IMR-90 (cell line): ENCODE data around the gene EFCC1. TPM values are rescaled to one million over a fixed set of nuclear protein-coding genes. Genes with fewer than 3 reads are reported as not detected.

Source experiments
- ATAC-seq: fragments of 200-7000 bp; cut with Tn5 transposase; 2 replicates; pipeline ENCODE4 v1.9.1; 2020; ENCODE audit warnings: low read depth, mild to moderate bottlenecking, moderate library complexity
- BruUV-seq: library from RNA; stranded (reverse); fragments of 400-500 nt; replicated peaks from 2 replicates; lab custom pipeline; 2021; lab: Mats Ljungman, UMichigan
- CTCF ChIA-PET: fragments of 300-600 bp; formaldehyde crosslinking; extraction: SDS; loops from one replicate; lab custom pipeline; 2021; ENCODE audit warnings: antibody characterized with exemption; lab: Yijun Ruan, JAX
- POLR2A ChIA-PET: fragments of 300-600 bp; sonication (Branson Sonifier 250); formaldehyde crosslinking; loops from one replicate; lab custom pipeline; 2022; ENCODE audit warnings: antibody characterized with exemption; ENCODE audit not compliant: unreplicated experiment; lab: Charles Lee
- DNase-seq: peaks from one replicate; pipeline ENCODE4 v3.0.0; 2013
- H2AFZ ChIP-seq: replicated peaks from 2 replicates; pipeline ENCODE3; 2013; ENCODE audit warnings: low read length, mild to moderate bottlenecking; ENCODE audit not compliant: poor library complexity
- H2AK5ac ChIP-seq: 2 replicates; pipeline ENCODE4 v1.6.1; 2013; ENCODE audit warnings: low read depth, low read length, inconsistent platforms
- H2AK9ac ChIP-seq: replicated peaks from 2 replicates; pipeline ENCODE3; 2013; ENCODE audit warnings: mild to moderate bottlenecking, low read depth, low read length, moderate library complexity; ENCODE audit not compliant: poor library complexity
- H2BK120ac ChIP-seq: 2 replicates; pipeline ENCODE4 v1.6.1; 2013; ENCODE audit warnings: low read depth, low read length, inconsistent platforms
- H2BK15ac ChIP-seq: 3 replicates; pipeline ENCODE4 v1.6.1; 2013; ENCODE audit warnings: low read depth, low read length, inconsistent platforms
- H2BK20ac ChIP-seq: 2 replicates; pipeline ENCODE4 v1.6.1; 2013; ENCODE audit warnings: low read depth, mild to moderate bottlenecking, inconsistent platforms, low read length, moderate library complexity
- H2BK5ac ChIP-seq: 2 replicates; pipeline ENCODE4 v1.6.1; 2013; ENCODE audit warnings: mild to moderate bottlenecking, low read depth, low read length, inconsistent platforms; ENCODE audit not compliant: poor library complexity, severe bottlenecking
- H3K14ac ChIP-seq: replicated peaks from 2 replicates; pipeline ENCODE4 v1.6.1; 2013; ENCODE audit warnings: low read depth, low read length, inconsistent platforms
- H3K18ac ChIP-seq: 2 replicates; pipeline ENCODE4 v1.6.1; 2013; ENCODE audit warnings: low read depth, low read length, control low read depth
- H3K23ac ChIP-seq: 2 replicates; pipeline ENCODE4 v1.6.1; 2013; ENCODE audit warnings: low read depth, low read length, inconsistent platforms
- H3K27ac ChIP-seq: 2 replicates; pipeline ENCODE4 v1.5.1; 2013; ENCODE audit warnings: mild to moderate bottlenecking, control low read depth, low read length; ENCODE audit not compliant: insufficient read depth
- H3K27me3 ChIP-seq: 2 replicates; pipeline ENCODE4 v1.6.1; 2013; ENCODE audit warnings: low read length; ENCODE audit not compliant: control insufficient read depth, insufficient read depth
- H3K36me3 ChIP-seq: 2 replicates; pipeline ENCODE4 v1.6.1; 2013; ENCODE audit warnings: low read length, mixed read lengths; ENCODE audit not compliant: control insufficient read depth, insufficient read depth
- H3K4ac ChIP-seq: 2 replicates; pipeline ENCODE4 v1.6.1; 2013; ENCODE audit warnings: low read depth, low read length, inconsistent platforms
- H3K4me1 ChIP-seq: 2 replicates; pipeline ENCODE4 v1.6.1; 2013; ENCODE audit warnings: low read length, mixed read lengths; ENCODE audit not compliant: control insufficient read depth, insufficient read depth
- H3K4me2 ChIP-seq: 2 replicates; pipeline ENCODE4 v1.6.1; 2013; ENCODE audit warnings: low read depth, mild to moderate bottlenecking, control low read depth, low read length, moderate library complexity
- H3K4me3 ChIP-seq: 2 replicates; pipeline ENCODE4 v1.5.1; 2013; ENCODE audit warnings: low read depth, mild to moderate bottlenecking, control low read depth, low read length, moderate library complexity; ENCODE audit not compliant: insufficient read depth
- H3K56ac ChIP-seq: 2 replicates; pipeline ENCODE4 v1.6.1; 2013; ENCODE audit warnings: low read length, inconsistent platforms; ENCODE audit not compliant: insufficient read depth; ENCODE audit errors: extremely low read depth
- H3K79me1 ChIP-seq, 2 experiments: 2 replicates each; pipeline ENCODE4 v1.6.1; 2013; ENCODE audit warnings: low read length in 2 of 2, inconsistent platforms in 1 of 2, low read depth in 1 of 2
- H3K9ac ChIP-seq: 2 replicates; pipeline ENCODE4 v1.6.1; 2013; ENCODE audit warnings: low read depth, low read length, control low read depth
- H3K9me1 ChIP-seq: 2 replicates; pipeline ENCODE4 v1.6.1; 2013; ENCODE audit warnings: low read length, inconsistent platforms; ENCODE audit not compliant: insufficient read depth
- H3K9me3 ChIP-seq: 2 replicates; pipeline ENCODE4 v1.6.1; 2013; ENCODE audit warnings: low read length; ENCODE audit not compliant: control insufficient read depth, insufficient read depth
- H4K20me1 ChIP-seq: 2 replicates; pipeline ENCODE4 v1.6.1; 2013; ENCODE audit warnings: low read length, inconsistent platforms; ENCODE audit not compliant: insufficient read depth
- H4K5ac ChIP-seq: 2 replicates; pipeline ENCODE4 v1.6.1; 2013; ENCODE audit warnings: mild to moderate bottlenecking, low read depth, low read length, control low read depth
- H4K8ac ChIP-seq, 2 experiments: 2 replicates each; pipeline ENCODE4 v1.6.1; 2013; ENCODE audit warnings: low read depth in 2 of 2, low read length in 2 of 2, control low read depth in 1 of 2, inconsistent platforms in 1 of 2
- H4K91ac ChIP-seq: 2 replicates; pipeline ENCODE4 v1.6.1; 2013; ENCODE audit warnings: low read depth, low read length, inconsistent platforms; ENCODE audit not compliant: insufficient read depth
- BHLHE40 ChIP-seq: fragments of 150-350 bp; IDR thresholded peaks from 2 replicates; pipeline ENCODE4 v1.6.1; 2016; ENCODE audit warnings: mild to moderate bottlenecking, low read depth, low read length
- CEBPB ChIP-seq: IDR thresholded peaks from 2 replicates; pipeline ENCODE4 v1.6.1; 2012; ENCODE audit warnings: low read depth, low read length, improper control_type of control experiment
- CHD1 ChIP-seq: IDR thresholded peaks from 2 replicates; pipeline ENCODE4 v1.6.1; 2012; ENCODE audit warnings: low read depth, low read length, improper control_type of control experiment
- FOS ChIP-seq: fragments of 150-350 bp; IDR thresholded peaks from 2 replicates; pipeline ENCODE4 v1.6.1; 2016; ENCODE audit warnings: low read depth, low read length
- MAFK ChIP-seq: IDR thresholded peaks from 2 replicates; pipeline ENCODE4 v1.6.1; 2012; ENCODE audit warnings: low read depth, low read length, improper control_type of control experiment
- MAZ ChIP-seq: IDR thresholded peaks from 2 replicates; pipeline ENCODE4 v1.6.1; 2012; ENCODE audit warnings: low read depth, mild to moderate bottlenecking, low read length, improper control_type of control experiment, moderate library complexity, borderline replicate concordance
- MXI1 ChIP-seq: IDR thresholded peaks from 2 replicates; pipeline ENCODE4 v1.6.1; 2012; ENCODE audit warnings: low read depth, mild to moderate bottlenecking, low read length, moderate library complexity, borderline replicate concordance
- NFE2L2 ChIP-seq: fragments of 150-350 bp; IDR thresholded peaks from 2 replicates; pipeline ENCODE4 v1.6.1; 2016; ENCODE audit warnings: low read depth, mild to moderate bottlenecking, low read length
- POLR2A ChIP-seq: IDR thresholded peaks from 2 replicates; pipeline ENCODE4 v1.6.1; 2012; ENCODE audit warnings: mild to moderate bottlenecking, low read depth, low read length
- RAD21 ChIP-seq: IDR thresholded peaks from 2 replicates; pipeline ENCODE4 v1.6.1; 2012; ENCODE audit warnings: low read length, improper control_type of control experiment
- RCOR1 ChIP-seq: IDR thresholded peaks from 2 replicates; pipeline ENCODE4 v1.6.1; 2012; ENCODE audit warnings: mild to moderate bottlenecking, low read length, improper control_type of control experiment; ENCODE audit not compliant: insufficient replicate concordance
- RFX5 ChIP-seq: IDR thresholded peaks from 2 replicates; pipeline ENCODE4 v1.8.0; 2012; ENCODE audit warnings: low read depth, mild to moderate bottlenecking, low read length, moderate library complexity
- SMC3 ChIP-seq: fragments of 150-350 bp; IDR thresholded peaks from 2 replicates; pipeline ENCODE4 v1.6.1; 2016; ENCODE audit warnings: low read depth, mild to moderate bottlenecking, antibody characterized with exemption, low read length, moderate library complexity
- WGBS, 2 experiments: methylation state at CpG; one replicate each; pipeline versions ENCODE4 v1.1.5 to v1.1.7; 2013; ENCODE audit warnings: missing lambda C conversion rate in 2 of 2; ENCODE audit not compliant: insufficient read length in 1 of 2; ENCODE audit errors: extremely low coverage in 2 of 2; 5-methylcytosine and 5-hydroxymethylcytosine counted together
- dilution Hi-C: fragments of 300-500 bp; cut with HindIII; formaldehyde crosslinking; loops from one replicate; pipeline ENCODE4 v1.14.3; 2018; ENCODE audit warnings: low sequenced_read_pairs; ENCODE audit not compliant: unreplicated experiment
- in situ Hi-C: fragments of 300-500 bp; cut with MboI; formaldehyde crosslinking; loops from 3 replicates; pipeline ENCODE4 v1.14.3; 2019; ENCODE audit warnings: low sequenced_read_pairs, inconsistent platforms, mixed read lengths
- intact Hi-C: fragments of 100-400 bp; cut with micrococcal nuclease; formaldehyde crosslinking; loops from 2 replicates; pipeline ENCODE4 v1.10.0; 2022
- polyA plus RNA-seq, 3 experiments: library from polyadenylated mRNA; depleted of rRNA; stranded (reverse); fragments of >200 nt; gene quantifications; 2 replicates each; pipeline ENCODE4 v1.2.3, GENCODE V29; 2012; ENCODE audit warnings: low replicate concordance in 1 of 3
- total RNA-seq: library from RNA; depleted of rRNA; stranded (reverse); fragments of >200 nt; gene quantifications from 2 replicates; pipeline ENCODE4 v1.2.3, GENCODE V29; 2012
- TF ChIP-seq, protein P1 (sequence below): fragments of 150-350 bp; IDR thresholded peaks from 2 replicates; pipeline ENCODE4 v1.6.1; 2017; ENCODE audit warnings: mild to moderate bottlenecking, antibody characterized with exemption, low read length, low read depth
- TF ChIP-seq, protein P2 (sequence below): fragments of 150-350 bp; IDR thresholded peaks from 2 replicates; pipeline ENCODE4 v1.6.1; 2016; ENCODE audit warnings: low read depth, mild to moderate bottlenecking, low read length, moderate library complexity, borderline replicate concordance
- TF ChIP-seq, protein P3 (sequence below): conservative IDR thresholded peaks from 2 replicates; pipeline ENCODE4 v1.5.1; 2012; ENCODE audit warnings: mild to moderate bottlenecking, low read depth, low read length, improper control_type of control experiment

Gene EFCC1
- total and polyA plus RNA-seq, 2 of the 4 experiments (the other 2 are of a cell fraction), result not detected

DNA sequence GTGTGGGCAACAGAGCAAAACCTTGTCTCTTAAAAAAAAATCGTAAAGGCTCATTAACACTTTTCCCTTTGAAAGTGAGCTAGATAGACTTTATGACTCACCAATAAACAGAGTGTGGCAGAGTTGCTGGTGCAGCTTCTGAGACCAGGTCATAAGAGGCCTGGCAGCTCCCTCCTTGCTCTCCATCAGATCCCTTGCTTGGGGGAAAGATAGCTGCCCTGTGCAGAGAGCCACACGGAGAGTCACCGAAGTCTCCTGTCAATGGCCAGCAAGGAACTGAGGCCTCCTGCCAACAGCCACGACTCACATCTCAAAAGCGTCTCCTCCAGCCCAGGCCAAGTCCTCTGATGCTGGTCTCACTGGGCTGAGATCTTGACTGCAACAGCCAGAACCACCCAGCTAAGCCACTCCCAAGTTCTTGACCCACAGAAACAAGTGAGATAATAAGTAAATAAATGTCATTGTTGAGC lies 50.8 kb downstream of the EFCC1 start:
- Histone ChIP-seq H4K8ac (no peak overlapping the region), H2BK20ac (no peak overlapping the region), H3K56ac (no peak overlapping the region), H4K91ac (no peak overlapping the region), H3K27ac (no peak overlapping the region), H2BK120ac (no peak overlapping the region), H3K23ac (no peak overlapping the region), H3K4me3 (no peak overlapping the region), H2AK9ac (no peak overlapping the region), H2AK5ac (no peak overlapping the region), H3K4me1 (no peaks in the 10 kb centered on the region), H3K79me1 (no peaks in the 10 kb centered on the region), H3K36me3 (no peaks in the 10 kb centered on the region), H3K9me3 (peaks cover 11% of the 10 kb centered on the region), H2BK5ac (no peak overlapping the region), H3K9me1 (no peaks in the 10 kb centered on the region), H3K9ac (no peak overlapping the region), H3K27me3 (peaks cover 14% of the 10 kb centered on the region), H3K18ac (no peak overlapping the region), H4K20me1 (no peaks in the 10 kb centered on the region), H2AFZ (no peak overlapping the region), H3K14ac (no peak overlapping the region), H2BK15ac (no peak overlapping the region), H3K4me2 (no peak overlapping the region), H4K5ac (no peak overlapping the region), H3K4ac (no peak overlapping the region)
- ChIA-PET CTCF (interaction anchor here (0.7 to 2.5 kb wide), 5 partner anchors 10 to 193 kb away, joined by 3 to 21 read pairs (median 4); no protein-coding TSS in a partner anchor), POLR2A (no interaction called here)
- no CpG with 5 or more reads among the region's 5 CpGs for WGBS, 2 experiments
- dilution Hi-C loops, result no loop called here
- TF ChIP-seq POLR2A (no peak), RAD21 (no peak), SMC3 (no peak), BHLHE40 (no peak), RCOR1 (no peak), MAZ (no peak), FOS (no peak), RFX5 (no peak), NFE2L2 (no peak), MAFK (no peak), CEBPB (no peak), MXI1 (no peak), CHD1 (no peak)
- TF ChIP-seq, protein P1, sequence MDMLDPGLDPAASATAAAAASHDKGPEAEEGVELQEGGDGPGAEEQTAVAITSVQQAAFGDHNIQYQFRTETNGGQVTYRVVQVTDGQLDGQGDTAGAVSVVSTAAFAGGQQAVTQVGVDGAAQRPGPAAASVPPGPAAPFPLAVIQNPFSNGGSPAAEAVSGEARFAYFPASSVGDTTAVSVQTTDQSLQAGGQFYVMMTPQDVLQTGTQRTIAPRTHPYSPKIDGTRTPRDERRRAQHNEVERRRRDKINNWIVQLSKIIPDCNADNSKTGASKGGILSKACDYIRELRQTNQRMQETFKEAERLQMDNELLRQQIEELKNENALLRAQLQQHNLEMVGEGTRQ, result no peak
- TF ChIP-seq, protein P2, sequence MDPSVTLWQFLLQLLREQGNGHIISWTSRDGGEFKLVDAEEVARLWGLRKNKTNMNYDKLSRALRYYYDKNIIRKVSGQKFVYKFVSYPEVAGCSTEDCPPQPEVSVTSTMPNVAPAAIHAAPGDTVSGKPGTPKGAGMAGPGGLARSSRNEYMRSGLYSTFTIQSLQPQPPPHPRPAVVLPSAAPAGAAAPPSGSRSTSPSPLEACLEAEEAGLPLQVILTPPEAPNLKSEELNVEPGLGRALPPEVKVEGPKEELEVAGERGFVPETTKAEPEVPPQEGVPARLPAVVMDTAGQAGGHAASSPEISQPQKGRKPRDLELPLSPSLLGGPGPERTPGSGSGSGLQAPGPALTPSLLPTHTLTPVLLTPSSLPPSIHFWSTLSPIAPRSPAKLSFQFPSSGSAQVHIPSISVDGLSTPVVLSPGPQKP, result no peak
- TF ChIP-seq, protein P3, sequence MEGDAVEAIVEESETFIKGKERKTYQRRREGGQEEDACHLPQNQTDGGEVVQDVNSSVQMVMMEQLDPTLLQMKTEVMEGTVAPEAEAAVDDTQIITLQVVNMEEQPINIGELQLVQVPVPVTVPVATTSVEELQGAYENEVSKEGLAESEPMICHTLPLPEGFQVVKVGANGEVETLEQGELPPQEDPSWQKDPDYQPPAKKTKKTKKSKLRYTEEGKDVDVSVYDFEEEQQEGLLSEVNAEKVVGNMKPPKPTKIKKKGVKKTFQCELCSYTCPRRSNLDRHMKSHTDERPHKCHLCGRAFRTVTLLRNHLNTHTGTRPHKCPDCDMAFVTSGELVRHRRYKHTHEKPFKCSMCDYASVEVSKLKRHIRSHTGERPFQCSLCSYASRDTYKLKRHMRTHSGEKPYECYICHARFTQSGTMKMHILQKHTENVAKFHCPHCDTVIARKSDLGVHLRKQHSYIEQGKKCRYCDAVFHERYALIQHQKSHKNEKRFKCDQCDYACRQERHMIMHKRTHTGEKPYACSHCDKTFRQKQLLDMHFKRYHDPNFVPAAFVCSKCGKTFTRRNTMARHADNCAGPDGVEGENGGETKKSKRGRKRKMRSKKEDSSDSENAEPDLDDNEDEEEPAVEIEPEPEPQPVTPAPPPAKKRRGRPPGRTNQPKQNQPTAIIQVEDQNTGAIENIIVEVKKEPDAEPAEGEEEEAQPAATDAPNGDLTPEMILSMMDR, result no peak
- in situ Hi-C loops, result loop anchor here (10.0 kb wide), 1 partner anchor 193 kb away; the partner anchor contains the start of gene COPG1
- ATAC-seq, result no peak; the same call in 1 of the 2 replicates
- BruUV-seq, result no TSS peak
- DNase-seq, result no peak
- intact Hi-C loops, result loop anchor here (5.0 to 10.0 kb wide), 2 partner anchors 63 to 195 kb away; partner anchors contain the start of gene COPG1
